NCI-H2029 (cell line): Measurements from ENCODE around the gene MYL6.
A peak's percentile ranks its signal among the peaks of the same experiment; 100 is the strongest.
"Not testable (repeated sequence)": the region's sequence is repeated elsewhere in the genome, so short reads cannot be mapped to it uniquely, and the experiment has no call there.

Source experiments
- DNase-seq: peaks from one replicate; lab custom pipeline; 2025; lab: John Stamatoyannopoulos, UW

Gene MYL6

DNA sequence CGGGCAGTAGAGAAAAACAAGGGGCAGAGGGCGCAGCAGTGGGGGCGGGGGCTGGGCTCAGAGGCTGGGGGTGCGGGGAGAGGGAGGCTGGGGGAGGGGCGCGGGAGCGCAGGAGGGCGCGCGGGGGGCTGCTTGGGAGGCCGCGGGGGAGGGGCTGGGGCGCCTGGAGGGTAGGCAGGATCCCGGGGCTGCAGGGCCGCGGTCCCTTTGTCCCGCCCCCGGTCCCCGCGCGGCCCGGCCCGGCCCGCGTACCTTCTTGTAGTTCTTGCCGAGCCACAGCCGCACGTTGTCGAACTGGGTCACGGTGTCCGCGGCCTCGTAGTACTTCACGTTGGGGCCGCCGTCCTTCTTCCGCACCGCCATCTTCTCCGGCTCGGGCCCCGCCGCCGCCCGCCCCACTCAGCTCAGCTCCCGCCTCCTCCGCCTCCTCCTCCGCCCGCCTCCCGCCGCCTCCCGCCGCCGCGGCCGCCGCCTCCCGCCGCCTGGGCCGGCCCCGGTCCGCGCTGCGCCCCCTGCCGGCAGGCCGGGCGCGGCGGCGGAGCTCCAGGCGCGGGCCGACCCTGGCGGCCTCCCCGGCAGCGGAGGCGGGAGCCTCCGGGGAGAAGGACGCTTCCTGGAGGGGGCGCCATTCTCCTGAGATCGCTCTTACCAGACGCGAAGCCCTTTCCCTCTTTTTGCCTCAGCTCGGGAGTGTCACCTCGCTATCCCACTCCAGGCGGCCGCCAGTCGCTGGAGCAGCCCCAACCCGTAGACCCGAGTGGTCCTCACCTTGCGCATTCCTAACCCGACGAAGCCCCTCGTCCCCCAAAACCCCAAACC lies 31.1 kb downstream of the MYL6 start, which contains the start of gene SMARCC2:
Gene SMARCC2, minus strand, starts transcription at position 385 of the 819 bp plus-strand sequence. Its CDS starts 22 bp downstream, at position 363.
- DNase-seq: peak; percentile 84

DNA sequence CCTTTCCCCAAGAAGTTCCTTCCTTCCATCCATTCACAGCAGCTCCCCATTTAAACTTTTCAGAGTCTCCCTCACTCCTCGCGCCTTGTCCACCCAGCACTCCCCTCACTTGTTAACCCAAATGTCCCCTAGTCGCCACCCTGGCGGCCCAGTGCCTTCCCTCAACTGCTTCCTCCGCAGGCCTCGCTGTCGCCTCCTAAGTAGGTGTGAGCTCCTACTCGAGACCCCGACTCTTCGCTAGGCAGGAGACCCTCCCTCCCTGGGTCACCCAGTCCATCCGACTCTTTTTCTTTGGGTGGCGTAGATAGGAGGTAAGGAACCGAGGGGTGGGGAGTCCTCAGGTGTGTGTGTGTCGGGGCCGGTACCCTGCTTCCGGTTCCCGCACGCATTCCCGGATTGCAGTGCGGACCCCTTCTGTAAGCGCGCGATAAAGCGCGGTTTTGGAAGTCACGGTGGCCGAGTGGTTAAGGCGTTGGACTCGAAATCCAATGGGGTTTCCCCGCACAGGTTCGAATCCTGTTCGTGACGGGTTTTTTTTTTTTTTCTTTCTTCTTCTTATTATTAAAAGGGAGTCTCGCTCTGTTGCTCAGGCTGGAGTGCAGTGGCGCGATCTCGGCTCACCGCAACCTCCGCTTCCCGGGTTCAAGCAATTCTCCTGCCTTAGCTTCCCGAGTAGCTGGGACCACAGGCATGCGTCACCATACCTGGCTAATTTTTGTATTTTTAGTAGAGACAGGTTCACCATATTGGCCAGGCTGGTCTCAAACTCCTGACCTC lies 31.9 kb downstream of the MYL6 start:
- peak; percentile 82 for DNase-seq

DNA sequence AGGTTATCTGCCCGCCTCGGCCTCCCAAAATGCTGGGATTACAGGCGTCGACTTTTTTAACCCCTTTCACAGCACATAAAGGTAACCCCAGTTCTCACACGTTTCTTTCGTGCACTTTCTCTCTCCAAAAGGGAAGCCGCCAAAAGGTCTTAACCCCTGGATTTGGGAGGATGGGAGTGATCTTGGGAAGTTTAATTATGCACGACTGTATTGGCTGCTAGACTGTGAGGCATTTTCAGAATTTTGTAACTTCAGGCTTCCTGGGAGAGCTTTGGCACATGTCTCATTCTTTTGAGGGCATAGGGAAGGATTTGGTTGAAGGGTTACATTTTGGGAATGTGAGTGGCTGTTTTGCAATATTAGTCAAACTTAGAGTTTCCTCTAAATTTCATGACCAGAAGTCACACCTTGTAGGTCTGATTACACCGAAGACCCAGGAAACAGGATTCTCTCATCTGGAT lies 32.6 kb downstream of the MYL6 start:
- DNase-seq: no peak

DNA sequence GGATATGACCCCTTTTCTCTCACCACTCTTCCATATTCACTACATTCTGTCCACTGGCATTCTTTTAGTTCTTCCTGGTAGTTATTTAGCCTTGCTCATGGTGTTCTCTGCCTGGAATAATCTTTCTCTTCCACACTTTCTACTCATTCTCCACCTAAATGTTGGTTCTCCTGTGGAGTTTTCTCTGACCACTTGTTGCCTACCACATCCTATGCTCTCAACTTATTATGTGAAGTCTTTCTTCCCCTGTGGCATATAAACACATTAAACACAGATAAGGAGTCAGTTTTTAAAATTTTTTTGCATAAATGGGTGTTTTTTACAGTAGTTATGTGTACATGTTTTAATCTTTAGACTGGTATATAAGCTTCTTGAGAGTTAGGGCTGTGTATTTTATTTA lies 34.4 kb downstream of the MYL6 start:
- DNase-seq: no peak

DNA sequence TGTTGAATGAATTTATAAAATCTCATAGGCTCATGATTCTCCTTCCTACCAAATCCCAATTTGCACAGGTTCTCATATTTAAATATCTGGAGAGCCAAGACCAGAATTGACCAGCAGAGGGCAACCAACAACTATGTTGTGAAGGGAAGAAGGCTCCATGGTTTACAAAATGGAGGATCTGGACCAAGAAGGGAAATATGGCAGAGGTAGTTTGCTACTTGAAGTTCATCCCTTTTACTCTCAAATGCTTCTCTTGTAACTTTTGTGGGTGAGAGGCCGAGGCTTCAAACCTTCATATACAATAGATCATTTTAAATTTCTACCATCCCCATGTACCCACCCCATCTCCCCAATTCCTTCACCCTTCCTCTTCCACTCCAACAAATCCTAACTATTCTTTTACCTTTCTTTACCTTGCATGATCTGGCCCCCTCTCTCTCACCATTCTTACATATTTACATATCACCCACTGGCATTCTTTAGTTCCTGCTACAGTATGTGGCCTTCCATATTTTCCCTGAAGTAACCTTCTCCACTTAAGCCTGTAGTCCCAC lies 34.9 kb downstream of the MYL6 start:
- DNase-seq: peak; percentile 91

DNA sequence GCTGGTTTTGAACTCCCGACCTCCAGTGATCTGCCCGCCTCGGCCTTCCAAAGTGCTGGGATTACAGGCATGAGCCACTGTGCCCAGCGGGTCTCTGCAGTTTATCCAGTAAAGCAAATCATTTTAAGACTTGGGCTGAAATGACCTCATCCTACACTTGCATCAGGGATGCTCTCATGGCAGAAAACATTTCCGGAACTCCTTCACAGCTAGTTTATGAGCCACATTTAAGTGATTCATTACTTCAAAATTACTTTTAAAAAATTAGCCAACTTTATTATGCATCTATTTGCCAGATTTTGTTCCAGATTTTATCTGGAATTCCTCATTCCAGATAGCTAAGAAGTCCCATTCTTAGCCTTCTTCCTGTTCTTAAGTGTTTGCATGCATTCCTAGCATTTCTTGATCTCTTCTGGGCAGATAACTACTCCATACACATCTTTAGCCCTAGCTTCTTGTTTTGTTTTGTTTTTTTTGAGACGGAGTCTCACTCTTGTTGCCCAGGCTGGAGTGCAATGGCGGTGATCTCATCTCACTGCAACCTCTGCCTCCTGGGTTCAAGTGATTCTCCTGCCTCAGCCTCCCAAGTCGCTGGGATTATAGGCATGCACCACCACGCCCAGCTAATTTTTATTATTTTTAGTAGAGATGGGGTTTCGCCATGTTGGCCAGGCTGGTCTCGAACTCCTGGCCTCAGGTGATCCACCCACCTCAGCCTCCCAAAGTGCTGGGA lies 38.8 kb downstream of the MYL6 start:
- DNase-seq: not testable (repeated sequence)

DNA sequence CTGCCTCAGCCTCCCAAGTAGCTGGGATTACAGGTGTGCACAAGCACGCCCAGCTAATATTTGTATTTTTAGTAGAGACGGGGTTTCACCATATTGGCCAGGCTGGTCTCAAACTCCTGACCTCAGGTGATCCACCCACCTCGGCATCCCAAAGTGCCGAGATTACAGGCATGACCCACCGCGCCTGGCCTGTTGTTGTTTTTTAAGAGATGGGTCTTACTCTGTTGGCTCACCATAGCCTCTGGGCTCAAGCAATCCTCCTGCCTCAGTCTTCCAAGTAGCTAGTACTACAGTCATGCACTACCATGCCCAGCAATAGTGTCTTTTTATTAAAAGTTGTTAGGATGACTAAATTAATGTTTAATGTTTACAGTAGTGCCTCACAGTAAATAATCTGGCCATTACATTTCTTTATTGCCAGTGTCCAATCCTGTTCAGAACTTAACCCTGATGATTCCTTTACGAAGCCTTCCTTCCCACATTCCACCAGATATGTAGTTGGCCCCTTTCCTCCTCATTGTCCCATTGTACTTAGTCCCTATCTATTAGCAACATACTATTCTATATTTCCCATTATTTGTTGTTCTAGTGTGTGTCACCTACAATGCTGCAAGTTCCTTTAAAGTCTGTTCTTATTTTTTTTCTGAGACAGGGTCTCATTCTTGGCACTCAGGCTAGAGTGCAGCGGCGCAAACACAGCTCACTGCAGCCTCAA lies 39.9 kb downstream of the MYL6 start:
- DNase-seq: no peak

DNA sequence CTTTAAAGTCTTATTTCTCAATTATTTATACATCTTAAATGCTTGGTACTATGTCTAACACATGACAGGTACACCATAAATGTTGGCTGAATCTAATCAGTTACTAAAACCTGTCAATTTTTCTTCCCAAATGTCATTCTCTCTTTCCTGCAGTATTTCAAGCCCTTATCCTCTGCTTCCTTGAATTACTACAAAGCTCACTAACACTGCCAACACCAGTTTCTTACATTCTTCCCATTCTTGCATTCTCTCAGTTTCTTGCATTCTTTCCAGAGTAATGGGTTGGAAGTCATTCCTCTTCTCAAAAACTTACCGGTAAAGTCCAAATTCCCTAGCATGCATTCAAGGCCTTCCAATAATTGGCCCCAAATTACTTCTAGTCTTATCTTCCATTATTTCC lies 40.7 kb downstream of the MYL6 start:
- no peak for DNase-seq

DNA sequence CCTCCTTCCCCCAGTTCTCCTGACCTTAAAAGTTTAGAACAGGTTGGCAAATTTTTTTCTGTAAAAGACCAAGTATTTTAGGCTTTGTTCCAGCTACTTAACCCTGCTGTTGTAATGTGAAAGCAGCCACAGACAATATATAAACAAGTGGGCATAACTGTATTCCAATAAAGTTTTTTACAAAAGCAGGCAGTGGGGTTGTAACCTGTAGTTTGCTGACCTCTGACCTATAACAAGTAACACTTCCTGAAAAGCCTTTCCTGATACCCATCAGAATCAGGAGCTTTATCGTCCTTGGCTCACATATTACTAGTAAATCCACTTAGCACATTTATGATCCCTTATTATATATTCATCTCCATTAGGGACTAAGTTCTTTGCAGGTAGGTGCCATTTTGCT lies 44.2 kb downstream of the MYL6 start:
- no peak for DNase-seq

DNA sequence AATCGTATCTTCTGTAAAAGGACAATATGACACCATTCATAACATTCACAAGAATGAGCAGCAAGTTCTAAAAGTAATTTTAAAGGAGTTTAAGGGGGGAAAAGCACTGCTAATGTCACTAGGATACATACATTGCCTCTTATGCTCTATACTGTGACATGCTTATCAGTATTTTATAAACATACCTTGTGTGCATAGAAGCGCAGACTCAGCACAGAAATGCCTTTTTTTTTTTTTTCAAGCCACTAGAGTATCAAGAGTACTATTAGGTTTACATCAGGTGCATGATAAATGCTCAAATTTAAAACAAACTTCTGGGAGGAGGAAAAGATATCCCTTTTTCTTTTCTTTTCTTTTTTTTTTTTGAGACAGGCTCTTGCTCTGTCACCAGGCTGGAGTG lies 44.7 kb downstream of the MYL6 start:
- no peak for DNase-seq

DNA sequence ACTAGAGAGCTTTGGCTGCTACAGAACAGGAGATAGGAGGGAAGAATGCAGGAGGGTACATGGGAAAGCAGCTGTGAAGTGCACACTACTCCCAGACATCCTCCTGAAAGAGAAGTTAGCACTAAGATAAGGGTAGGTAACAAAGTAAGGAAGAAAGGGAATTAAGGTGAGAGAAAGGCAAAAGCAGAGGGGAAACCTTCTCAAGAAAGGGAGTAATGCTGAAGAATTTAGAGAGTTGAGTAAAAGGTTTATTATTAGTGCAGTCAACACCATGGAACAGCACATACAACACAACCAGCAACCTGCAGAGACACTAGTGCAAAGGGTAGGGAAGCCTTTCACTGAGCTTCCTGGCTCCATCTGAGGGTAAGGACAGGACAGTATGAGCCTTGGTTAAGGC lies 46.1 kb downstream of the MYL6 start:
- no peak for DNase-seq

DNA sequence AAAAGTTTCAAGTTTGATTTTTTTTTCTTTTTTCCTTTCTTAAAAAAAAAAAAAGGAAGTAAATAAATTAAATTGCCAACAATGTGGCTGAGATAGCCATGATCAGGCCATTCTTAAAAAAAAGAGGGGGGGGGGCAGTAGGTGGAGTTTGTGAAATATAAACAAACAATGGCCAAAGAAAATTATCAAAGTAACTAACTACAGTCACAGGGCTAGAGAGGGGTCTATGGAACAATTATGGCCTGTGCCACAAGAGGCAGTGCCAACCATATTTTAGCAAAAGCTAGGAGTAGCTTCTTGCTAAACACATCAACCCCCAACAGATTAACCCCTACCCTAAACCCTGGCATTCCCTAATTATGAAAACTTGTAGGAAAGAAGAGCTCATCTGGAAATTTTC lies 47.3 kb downstream of the MYL6 start:
- no peak for DNase-seq

DNA sequence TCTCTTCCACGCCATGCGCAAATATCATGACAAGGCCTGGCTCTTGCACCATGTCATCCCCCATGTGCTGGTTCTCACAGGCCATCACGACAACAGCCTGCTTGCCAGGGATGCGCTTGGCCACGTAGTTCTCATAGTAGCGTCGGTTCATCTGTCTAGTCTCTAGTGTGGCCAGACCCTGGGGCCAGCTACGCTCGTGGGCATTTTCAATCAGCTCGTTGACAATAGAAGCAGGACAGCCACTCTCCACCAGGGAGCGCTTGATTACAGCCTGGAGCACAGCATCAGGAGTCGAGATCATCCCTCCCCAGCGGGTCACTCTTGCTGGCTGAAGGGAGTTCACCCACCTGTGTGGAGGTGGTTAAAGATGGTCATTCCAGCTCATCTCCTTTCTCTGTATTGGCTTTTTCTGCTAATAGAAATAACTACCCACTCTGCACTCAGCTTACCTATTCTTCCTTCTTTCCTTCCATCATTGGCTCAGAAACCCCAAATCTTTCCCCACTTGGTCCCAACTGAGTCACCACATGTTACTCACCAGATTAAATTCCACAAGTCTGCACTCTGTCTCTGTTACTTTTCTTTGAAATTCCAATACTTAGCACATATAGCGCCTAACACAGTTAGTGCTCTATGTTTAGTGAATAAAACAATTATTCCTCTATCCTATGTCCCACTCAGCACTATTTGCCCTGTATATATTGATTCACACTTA lies 48.5 kb downstream of the MYL6 start:
- DNase-seq: no peak

DNA sequence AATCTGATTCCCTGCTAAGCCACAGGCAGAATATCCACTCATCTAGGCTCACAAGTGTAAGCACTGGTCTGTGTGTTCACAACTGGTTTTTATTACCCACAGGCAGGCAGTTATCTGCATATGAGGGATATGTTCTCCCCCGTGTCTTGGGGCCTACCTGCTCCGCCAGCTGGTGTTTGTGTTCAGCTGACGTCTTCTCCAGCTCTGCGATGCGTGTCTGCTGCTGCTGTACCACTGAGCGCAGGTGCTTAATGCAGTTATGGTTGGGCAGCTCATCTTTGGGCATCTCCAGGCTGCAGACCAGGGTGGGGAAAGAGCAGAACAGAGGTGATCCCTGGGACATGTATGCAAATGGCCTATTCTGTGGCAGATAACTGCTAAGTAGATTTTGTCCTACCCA lies 49.8 kb downstream of the MYL6 start:
- DNase-seq: no peak
